MCF 10A (cell line): Measurements from ENCODE around the gene ACTN1. TPM values are rescaled to one million over a fixed set of nuclear protein-coding genes. Genes with fewer than 3 reads are reported as not detected.

Source experiments
- total RNA-seq: library from RNA; stranded (reverse); gene quantifications from 2 replicates; pipeline ENCODE4 v1.2.3, GENCODE V29; 2022

The ACTN1 gene
- total RNA-seq, 1 experiment from 2014 or later: 312 TPM

Other genes starting within 250 kb of the ACTN1 start
- gene ZFP36L1, start 186.2 kb downstream of the ACTN1 start, total RNA-seq: 376 and 426 TPM in 2 replicates
- gene DCAF5, start 173.8 kb upstream of the ACTN1 start, total RNA-seq: 37.7 and 42.5 TPM in 2 replicates
- gene EXD2, start 212.2 kb upstream of the ACTN1 start, total RNA-seq: 17.7 and 18.7 TPM in 2 replicates